HEK293T (cell line): Measurements from ENCODE around the gene CSNK1D.

Experiments
- BHLHE40 ChIP-seq: fragments of 450-650 bp; IDR thresholded peaks from 2 replicates; pipeline ENCODE4 v1.6.1; 2016; ENCODE audit warnings: mild to moderate bottlenecking, moderate library complexity, borderline replicate concordance
- FOXA1 ChIP-seq: fragments of 450-650 bp; IDR thresholded peaks from 2 replicates; pipeline ENCODE4 v1.6.1; 2016; ENCODE audit warnings: mild to moderate bottlenecking
- FOXM1 ChIP-seq: fragments of 450-650 bp; IDR thresholded peaks from 2 replicates; pipeline ENCODE4 v1.6.1; 2017; ENCODE audit warnings: mild to moderate bottlenecking, borderline replicate concordance
- LEF1 ChIP-seq: fragments of 450-650 bp; IDR thresholded peaks from 2 replicates; pipeline ENCODE4 v1.6.1; 2017; ENCODE audit warnings: mild to moderate bottlenecking, borderline replicate concordance
- PKNOX1 ChIP-seq: fragments of 450-650 bp; IDR thresholded peaks from 2 replicates; pipeline ENCODE4 v1.6.1; 2016
- SP1 ChIP-seq: fragments of 450-650 bp; IDR thresholded peaks from 2 replicates; pipeline ENCODE4 v1.6.1; 2017

- peak; percentile 85 for TF ChIP-seq LEF1
- TF ChIP-seq BHLHE40, result no peak
- no peak for TF ChIP-seq FOXA1
- peak; percentile 81; the same call in 1 of the 2 replicates for TF ChIP-seq FOXM1
- no peak for TF ChIP-seq PKNOX1
- no peak for TF ChIP-seq SP1
Measured at GRCh38 chr17:82212331-82213250, 60.9 kb downstream of the CSNK1D start, which contains the start of gene CCDC57.
